ENCODE measurements around the gene CCDC172.

DNA sequence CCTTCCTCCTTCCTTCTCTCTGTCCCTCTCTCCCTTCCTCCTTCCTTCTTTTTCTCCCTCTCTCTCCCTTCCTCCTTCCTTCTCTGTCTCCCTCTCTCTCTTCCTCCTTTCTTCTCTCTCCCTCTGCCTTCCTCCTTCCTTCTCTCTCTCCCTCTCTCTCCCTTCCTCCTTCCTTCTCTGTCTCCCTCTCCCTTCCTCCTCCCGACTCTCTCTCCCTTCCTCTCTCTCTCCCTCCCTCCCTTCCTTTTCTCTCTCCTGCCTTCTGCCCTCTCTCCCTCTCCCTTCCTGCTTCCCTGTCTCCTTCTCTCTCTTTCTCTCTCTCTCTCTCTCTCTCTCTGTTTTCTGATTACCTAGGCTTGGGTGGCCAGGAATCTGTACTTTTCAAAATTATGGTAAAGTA lies 34.6 kb upstream of the CCDC172 start:
- TF ChIP-seq EZH2 (IDR thresholded peaks at IDR 0.05; ENCODE audit: insufficient read depth, low read length) (no peak), CTCF (IDR thresholded peaks at IDR 0.05; ENCODE audit: insufficient read depth, low read depth, low read length) (no peak)

Measured in astrocyte (in vitro differentiated cells and primary cell).